Activated naive CD8-positive, alpha-beta T cell treated with anti-CD3 and anti-CD28 coated beads, Interleukin-2, amount 10 ng/mL, durations not matched to agents 7 days and 5 days (primary cell): ENCODE data around the gene CCDC192. TPM values are rescaled to one million over a fixed set of nuclear protein-coding genes. Genes with fewer than 3 reads are reported as not detected.
"Not testable (repeated sequence)": the region's sequence is repeated elsewhere in the genome, so short reads cannot be mapped to it uniquely, and the experiment has no call there.

Experiments used
- ATAC-seq: fragments of 150-1000 bp; cut with Tn5 transposase; one replicate; pipeline ENCODE4 v1.10.0; 2021; ENCODE audit warnings: low read depth, moderate library complexity
- POLR2A ChIA-PET: fragments of 350-600 bp; sonication (Branson Sonifier 250); formaldehyde crosslinking; loops from one replicate; lab custom pipeline; 2021; ENCODE audit warnings: antibody characterized with exemption; lab: Charles Lee
- DNase-seq: peaks from one replicate; pipeline ENCODE4 v3.0.0; 2021
- H3K27ac Mint-ChIP-seq: one replicate; pipeline ENCODE4 v1.8.0; 2022; ENCODE audit warnings: mild to moderate bottlenecking, mixed read lengths
- H3K27me3 Mint-ChIP-seq: one replicate; pipeline ENCODE4 v1.8.0; 2022; ENCODE audit warnings: mild to moderate bottlenecking, moderate library complexity, mixed read lengths
- H3K36me3 Mint-ChIP-seq: one replicate; pipeline ENCODE4 v1.8.0; 2021; ENCODE audit warnings: mild to moderate bottlenecking, mixed read lengths
- H3K4me1 Mint-ChIP-seq: one replicate; pipeline ENCODE4 v1.8.0; 2021; ENCODE audit warnings: mixed read lengths
- H3K4me3 Mint-ChIP-seq: one replicate; pipeline ENCODE4 v1.8.0; 2022; ENCODE audit warnings: mild to moderate bottlenecking, moderate library complexity, mixed read lengths
- H3K9me3 Mint-ChIP-seq: one replicate; pipeline ENCODE4 v1.8.0; 2021; ENCODE audit warnings: mixed read lengths
- total RNA-seq, 2 experiments: library from RNA; stranded (reverse); gene quantifications; one replicate each; pipeline ENCODE4 v1.2.3, GENCODE V29; 2021

The CCDC192 gene
- total RNA-seq, 2 experiments from 2014 or later = not detected

DNA sequence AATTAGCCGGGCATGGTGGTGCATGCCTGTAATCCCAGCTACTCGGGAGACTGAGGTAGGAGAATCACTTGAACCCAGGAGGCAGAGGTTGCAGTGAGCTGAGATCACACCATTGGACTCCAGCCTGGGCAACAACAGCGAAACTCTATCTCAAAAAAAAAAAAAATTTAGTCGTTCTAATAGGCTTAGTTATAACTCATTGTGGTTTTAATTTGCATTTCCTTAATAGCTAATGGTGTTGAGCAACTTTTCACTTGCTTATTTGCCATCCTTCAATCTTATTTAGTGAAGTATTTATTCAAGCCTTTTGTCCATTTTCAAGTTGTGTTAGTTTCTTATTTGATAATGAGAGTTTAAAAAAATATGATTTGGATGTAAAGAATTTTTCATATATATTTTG lies 9.9 kb downstream of the CCDC192 start:
- H3K36me3 Mint-ChIP-seq, H3K9me3 Mint-ChIP-seq, H3K27ac Mint-ChIP-seq, DNase-seq, ATAC-seq, H3K4me1 Mint-ChIP-seq, H3K4me3 Mint-ChIP-seq, POLR2A ChIA-PET, H3K27me3 Mint-ChIP-seq: not testable (repeated sequence)

DNA sequence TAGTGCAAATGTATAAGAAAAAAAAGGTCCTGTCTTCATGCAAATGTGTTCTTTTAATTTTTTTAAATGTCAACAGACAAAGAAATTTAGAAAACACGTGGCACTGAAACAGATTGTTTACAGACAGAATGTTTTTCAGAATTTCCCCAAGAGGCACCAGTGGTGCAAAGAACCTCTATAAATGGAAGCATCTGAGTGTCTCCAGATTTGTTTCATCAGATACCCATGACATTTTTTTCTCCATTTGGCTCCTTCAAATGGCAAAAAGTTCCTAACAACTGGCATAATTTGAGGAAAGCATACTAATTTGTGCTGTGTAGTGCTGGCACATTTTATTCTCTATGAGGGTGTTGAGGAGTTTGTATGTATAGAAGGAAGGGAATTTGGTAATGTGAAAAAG lies 15.0 kb downstream of the CCDC192 start:
- Mint-ChIP-seq H3K36me3 (no peaks in the 10 kb centered on the region), H3K27ac (no peak overlapping the region), H3K4me1 (no peaks in the 10 kb centered on the region), H3K4me3 (no peak overlapping the region), H3K27me3 (no peaks in the 10 kb centered on the region), H3K9me3 (peaks cover 4% of the 10 kb centered on the region)
- POLR2A ChIA-PET = no interaction called here
- ATAC-seq (no peak), DNase-seq (no peak)

DNA sequence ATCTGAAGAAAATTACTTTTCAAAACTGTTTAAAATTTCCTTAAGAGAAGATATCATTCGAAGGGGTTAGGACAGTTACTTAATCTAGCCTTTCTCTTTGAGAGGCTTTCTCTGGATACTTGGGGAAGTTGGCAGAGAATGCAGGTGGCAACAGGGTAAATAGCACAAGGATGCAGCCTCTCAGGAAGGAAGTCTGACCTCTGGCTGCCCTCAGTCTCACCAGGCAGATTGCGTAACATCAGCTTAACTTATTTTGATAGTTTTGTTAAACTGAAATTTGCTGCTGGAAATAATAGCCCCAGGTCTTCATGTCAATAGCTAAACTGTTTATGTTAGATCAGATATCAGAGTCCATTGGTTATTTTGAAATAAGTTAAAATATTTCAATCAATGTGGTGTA lies 20.4 kb downstream of the CCDC192 start:
- DNase-seq (no peak), ATAC-seq (no peak)
- no peak overlapping the region for H3K4me3 Mint-ChIP-seq
- H3K4me1 Mint-ChIP-seq = no peaks in the 10 kb centered on the region
- no peak overlapping the region for H3K27ac Mint-ChIP-seq
- H3K36me3 Mint-ChIP-seq = no peaks in the 10 kb centered on the region
- H3K27me3 Mint-ChIP-seq = no peaks in the 10 kb centered on the region
- H3K9me3 Mint-ChIP-seq = peaks cover 4% of the 10 kb centered on the region
- POLR2A ChIA-PET = no interaction called here

DNA sequence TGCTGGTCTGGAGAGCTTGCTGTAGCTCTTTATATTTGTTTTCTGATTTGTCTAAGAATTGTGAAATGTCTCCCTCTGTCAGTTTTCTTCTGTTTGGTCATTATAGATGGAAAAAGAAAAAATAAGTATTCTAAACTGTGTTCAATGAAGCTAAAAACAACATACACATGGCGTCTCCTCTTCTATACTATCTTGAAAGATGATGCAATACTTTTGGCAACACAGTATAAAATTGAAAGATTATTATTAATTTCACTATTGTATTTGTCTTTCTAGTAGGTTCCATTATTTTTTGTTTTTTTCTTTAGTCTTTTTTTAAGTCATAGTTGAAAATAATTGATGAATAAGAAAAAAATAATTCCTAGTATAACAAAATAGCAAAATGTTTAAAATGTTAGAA lies 22.5 kb downstream of the CCDC192 start:
- DNase-seq = no peak
- peaks cover 4% of the 10 kb centered on the region for H3K9me3 Mint-ChIP-seq
- no peak overlapping the region for H3K4me3 Mint-ChIP-seq
- no peak for ATAC-seq
- no peak overlapping the region for H3K27ac Mint-ChIP-seq
- H3K36me3 Mint-ChIP-seq = no peaks in the 10 kb centered on the region
- H3K4me1 Mint-ChIP-seq = no peaks in the 10 kb centered on the region
- POLR2A ChIA-PET = no interaction called here
- H3K27me3 Mint-ChIP-seq = peaks cover 5% of the 10 kb centered on the region

DNA sequence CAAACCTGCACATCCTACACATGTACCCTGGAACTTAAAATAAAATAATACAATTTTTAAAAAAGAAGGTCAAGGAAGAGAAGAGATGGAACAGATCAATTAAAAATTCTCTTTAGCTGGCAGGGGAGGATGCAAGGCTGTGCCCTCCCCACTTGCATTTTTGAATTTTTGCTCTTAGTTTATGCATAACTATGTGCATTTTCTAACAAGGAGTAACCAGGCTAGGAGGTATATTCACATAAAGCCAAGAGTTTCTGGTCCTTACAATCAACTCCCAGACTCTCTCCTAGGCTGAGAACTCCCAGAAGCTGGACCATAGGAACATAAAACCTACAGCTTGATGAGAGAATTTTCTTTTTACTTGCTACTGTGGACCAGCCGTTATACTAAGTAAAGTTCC lies 29.8 kb downstream of the CCDC192 start:
- ATAC-seq (no peak), DNase-seq (no peak)
- H3K36me3 Mint-ChIP-seq = no peaks in the 10 kb centered on the region
- H3K27ac Mint-ChIP-seq = no peak overlapping the region
- peaks cover 5% of the 10 kb centered on the region for H3K27me3 Mint-ChIP-seq
- no peaks in the 10 kb centered on the region for H3K4me1 Mint-ChIP-seq
- no peak overlapping the region for H3K4me3 Mint-ChIP-seq
- H3K9me3 Mint-ChIP-seq = peaks cover 3% of the 10 kb centered on the region
- POLR2A ChIA-PET = no interaction called here

DNA sequence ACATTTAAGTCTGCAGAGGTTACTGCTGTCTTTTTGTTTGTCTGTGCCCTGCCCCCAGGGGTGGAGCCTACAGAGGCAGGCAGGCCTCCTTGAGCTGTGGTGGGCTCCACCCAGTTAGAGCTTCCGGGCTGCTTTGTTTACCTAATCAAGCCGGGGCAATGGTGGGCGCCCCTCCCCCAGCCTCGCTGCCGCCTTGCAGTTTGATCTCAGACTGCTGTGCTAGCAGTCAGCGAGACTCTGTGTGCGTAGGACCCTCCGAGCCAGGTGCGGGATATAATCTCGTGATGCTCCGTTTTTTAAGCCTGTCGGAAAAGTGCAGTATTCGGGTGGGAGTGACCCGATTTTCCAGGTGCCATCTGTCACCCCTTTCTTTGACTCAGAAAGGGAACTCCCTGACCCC lies 36.2 kb downstream of the CCDC192 start:
- POLR2A ChIA-PET, H3K27me3 Mint-ChIP-seq, H3K27ac Mint-ChIP-seq, H3K36me3 Mint-ChIP-seq, DNase-seq, H3K4me1 Mint-ChIP-seq, H3K9me3 Mint-ChIP-seq, H3K4me3 Mint-ChIP-seq, ATAC-seq: not testable (repeated sequence)

DNA sequence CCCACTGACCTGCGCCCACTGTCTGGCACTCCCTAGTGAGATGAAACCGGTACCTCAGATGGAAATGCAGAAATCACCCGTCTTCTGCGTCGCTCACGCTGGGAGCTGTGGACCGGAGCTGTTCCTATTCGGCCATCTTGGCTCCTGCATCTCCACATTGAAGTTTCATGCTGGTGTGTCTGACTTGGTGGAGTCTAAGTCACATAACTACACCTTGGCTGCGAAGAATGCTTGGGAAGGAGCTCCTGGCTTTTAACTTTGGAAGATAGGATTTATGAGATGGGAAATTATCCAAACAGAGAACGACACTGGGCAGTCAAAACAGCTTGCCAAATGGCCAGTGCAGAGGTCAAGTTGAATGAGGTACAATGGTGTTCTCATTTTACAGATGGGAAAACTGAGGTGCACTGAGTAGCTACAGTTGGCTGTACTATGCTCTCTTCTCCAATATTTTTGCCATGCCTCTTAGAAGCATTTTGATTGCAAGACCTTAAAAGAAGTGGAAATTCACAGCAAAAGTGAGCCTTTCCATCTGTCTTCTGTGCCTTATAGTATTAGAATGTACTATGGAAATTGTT lies 36.7 kb downstream of the CCDC192 start:
- Mint-ChIP-seq H3K4me3 (no peak overlapping the region), H3K27me3 (no peaks in the 10 kb centered on the region)

DNA sequence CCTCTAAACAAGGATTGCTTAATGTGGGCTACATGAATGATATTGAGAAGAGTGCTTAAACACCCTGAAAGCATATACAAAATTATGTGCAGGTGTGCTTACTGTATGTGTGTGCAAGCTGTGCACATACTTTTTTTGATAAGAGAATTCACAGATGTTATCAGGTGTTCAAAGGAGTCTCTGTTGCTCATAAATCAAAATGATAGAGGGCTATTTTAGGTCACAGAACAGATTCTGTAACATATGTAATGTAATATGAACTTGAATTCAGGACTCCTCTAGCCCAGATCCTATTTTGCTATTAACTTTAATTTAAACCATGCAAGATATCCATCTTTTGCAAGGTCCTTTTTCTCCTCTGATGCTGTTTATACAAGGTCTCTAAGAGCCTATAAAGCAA lies 38.2 kb downstream of the CCDC192 start:
- ATAC-seq (no peak), DNase-seq (no peak)
- Mint-ChIP-seq H3K4me1 (no peaks in the 10 kb centered on the region), H3K4me3 (no peak overlapping the region), H3K27me3 (peaks cover 2% of the 10 kb centered on the region), H3K36me3 (no peaks in the 10 kb centered on the region), H3K27ac (no peak overlapping the region), H3K9me3 (no peaks in the 10 kb centered on the region)
- POLR2A ChIA-PET = no interaction called here

More for the DNA sequence above, 36.7 kb downstream of the CCDC192 start:
- DNase-seq (no peak), ATAC-seq (no peak)
- Mint-ChIP-seq H3K36me3 (no peaks in the 10 kb centered on the region), H3K27ac (no peak overlapping the region), H3K4me1 (no peaks in the 10 kb centered on the region), H3K9me3 (no peaks in the 10 kb centered on the region)
- POLR2A ChIA-PET = no interaction called here

DNA sequence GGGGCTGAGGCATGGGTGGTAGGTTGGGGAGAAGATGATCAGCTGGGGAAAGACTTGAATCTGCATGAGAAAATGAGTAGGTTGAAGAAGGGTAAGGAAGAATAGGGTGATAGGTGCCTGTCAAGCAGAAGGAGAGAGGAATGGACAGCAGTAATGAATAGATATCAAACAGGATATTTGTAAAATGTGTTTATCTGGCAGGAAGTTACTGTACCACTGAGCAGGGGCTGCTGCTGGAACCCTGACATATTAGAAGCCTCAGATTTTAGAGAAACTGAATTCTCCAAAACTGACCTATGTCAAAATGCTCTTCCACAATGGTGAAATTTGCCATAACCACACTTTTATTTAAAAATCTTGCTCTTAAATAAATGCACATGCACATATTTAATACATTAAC lies 41.0 kb downstream of the CCDC192 start:
- H3K4me3 Mint-ChIP-seq = no peak overlapping the region
- no peaks in the 10 kb centered on the region for H3K9me3 Mint-ChIP-seq
- no peak overlapping the region for H3K27ac Mint-ChIP-seq
- ATAC-seq (no peak), DNase-seq (no peak)
- H3K4me1 Mint-ChIP-seq = no peaks in the 10 kb centered on the region
- POLR2A ChIA-PET = no interaction called here
- peaks cover 2% of the 10 kb centered on the region for H3K27me3 Mint-ChIP-seq
- no peaks in the 10 kb centered on the region for H3K36me3 Mint-ChIP-seq

DNA sequence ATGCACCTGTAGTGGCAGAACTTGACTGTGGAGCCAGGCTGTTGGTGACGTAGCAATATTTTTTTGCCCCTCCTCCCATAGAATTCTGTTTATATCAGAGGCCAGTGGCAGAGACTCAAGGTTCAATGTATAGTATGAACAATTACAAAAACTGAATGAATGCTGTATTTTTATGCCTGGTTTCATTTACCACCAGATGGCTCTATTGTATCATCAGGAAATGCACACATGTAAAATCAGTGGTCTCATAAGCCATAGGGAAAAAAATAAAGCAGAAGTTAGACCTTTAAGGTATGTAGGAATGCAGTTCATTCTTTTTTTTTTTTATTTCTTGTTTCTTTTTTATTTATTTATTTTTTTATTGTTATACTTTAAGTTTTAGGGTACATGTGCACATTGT lies 43.6 kb downstream of the CCDC192 start:
- Mint-ChIP-seq H3K4me3 (no peak overlapping the region), H3K4me1 (no peaks in the 10 kb centered on the region), H3K27ac (no peak overlapping the region), H3K9me3 (no peaks in the 10 kb centered on the region), H3K36me3 (no peaks in the 10 kb centered on the region), H3K27me3 (peaks cover 4% of the 10 kb centered on the region)
- no peak for DNase-seq
- POLR2A ChIA-PET = no interaction called here
- ATAC-seq = no peak

DNA sequence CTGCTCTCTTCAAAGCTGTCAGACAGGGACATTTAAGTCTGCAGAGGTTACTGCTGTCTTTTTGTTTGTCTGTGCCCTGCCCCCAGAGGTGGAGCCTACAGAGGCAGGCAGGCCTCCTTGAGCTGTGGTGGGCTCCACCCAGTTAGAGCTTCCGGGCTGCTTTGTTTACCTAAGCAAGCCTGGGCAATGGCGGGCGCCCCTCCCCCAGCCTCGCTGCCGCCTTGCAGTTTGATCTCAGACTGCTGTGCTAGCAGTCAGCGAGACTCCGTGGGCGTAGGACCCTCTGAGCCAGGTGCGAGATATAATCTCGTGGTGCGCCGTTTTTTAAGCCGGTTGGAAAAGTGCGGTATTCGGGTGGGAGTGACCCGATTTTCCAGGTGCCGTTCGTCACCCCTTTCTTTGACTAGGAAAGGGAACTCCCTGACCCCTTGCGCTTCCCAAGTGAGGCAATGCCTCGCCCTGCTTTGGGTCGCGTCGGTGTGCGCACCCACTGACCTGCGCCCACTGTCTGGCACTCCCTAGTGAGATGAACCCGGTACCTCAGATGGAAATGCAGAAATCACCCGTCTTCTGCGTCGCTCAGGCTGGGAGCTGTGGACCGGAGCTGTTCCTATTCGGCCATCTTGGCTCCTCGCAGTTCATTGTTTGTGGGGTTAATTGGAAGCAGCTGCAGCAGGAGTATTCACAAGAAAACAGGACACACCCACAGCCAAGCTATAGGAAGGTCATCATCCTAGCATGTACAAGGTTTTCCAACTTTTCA lies 49.5 kb downstream of the CCDC192 start:
- DNase-seq, H3K4me1 Mint-ChIP-seq, POLR2A ChIA-PET, ATAC-seq, H3K4me3 Mint-ChIP-seq, H3K27ac Mint-ChIP-seq, H3K27me3 Mint-ChIP-seq, H3K9me3 Mint-ChIP-seq, H3K36me3 Mint-ChIP-seq: not testable (repeated sequence)

DNA sequence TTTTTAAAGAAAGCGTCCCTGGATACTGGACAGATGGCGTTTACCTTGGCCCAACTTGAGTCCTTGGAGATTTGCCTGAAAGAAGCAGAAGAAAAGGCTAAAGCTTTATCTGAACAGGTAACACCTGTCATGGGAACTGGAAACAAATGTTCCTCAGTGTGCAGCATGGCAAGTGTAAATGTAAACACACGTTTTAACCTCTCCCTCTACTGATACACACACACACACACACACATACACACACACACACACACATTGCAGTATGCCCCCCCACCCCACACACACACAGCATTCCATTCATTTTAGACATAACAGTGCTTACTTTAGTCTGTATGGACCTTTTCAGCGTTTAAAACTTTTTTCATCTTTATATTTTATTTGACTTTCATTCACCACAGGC lies 51.1 kb downstream of the CCDC192 start:
- ATAC-seq (no peak), DNase-seq (no peak)
- no peaks in the 10 kb centered on the region for H3K36me3 Mint-ChIP-seq
- no peak overlapping the region for H3K27ac Mint-ChIP-seq
- no peak overlapping the region for H3K4me3 Mint-ChIP-seq
- POLR2A ChIA-PET = no interaction called here
- H3K27me3 Mint-ChIP-seq = peaks cover 2% of the 10 kb centered on the region
- H3K9me3 Mint-ChIP-seq = no peaks in the 10 kb centered on the region
- H3K4me1 Mint-ChIP-seq = no peaks in the 10 kb centered on the region

DNA sequence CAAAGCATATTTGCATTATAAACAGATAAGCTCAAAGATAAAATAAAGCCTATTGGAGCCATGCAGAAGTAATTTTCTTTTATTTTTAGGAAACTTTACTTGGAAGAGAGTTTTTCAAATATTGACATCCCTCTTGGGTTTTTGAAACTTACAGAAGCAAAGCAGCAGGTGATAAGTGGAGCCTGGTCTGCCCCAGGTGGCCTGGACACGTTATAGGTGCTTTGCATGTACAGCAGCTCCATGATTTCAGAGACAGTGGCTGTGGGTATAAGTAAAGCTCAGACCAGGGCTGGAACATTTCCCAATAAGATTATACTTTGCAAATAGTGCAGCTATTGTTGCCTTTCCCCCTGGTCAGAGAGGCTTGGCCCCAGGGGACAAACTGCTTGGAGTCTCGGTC lies 51.5 kb downstream of the CCDC192 start:
- Mint-ChIP-seq H3K27ac (no peak overlapping the region), H3K27me3 (peaks cover 2% of the 10 kb centered on the region), H3K9me3 (no peaks in the 10 kb centered on the region), H3K4me1 (no peaks in the 10 kb centered on the region), H3K4me3 (no peak overlapping the region), H3K36me3 (no peaks in the 10 kb centered on the region)
- DNase-seq = no peak
- no peak for ATAC-seq
- POLR2A ChIA-PET = no interaction called here

DNA sequence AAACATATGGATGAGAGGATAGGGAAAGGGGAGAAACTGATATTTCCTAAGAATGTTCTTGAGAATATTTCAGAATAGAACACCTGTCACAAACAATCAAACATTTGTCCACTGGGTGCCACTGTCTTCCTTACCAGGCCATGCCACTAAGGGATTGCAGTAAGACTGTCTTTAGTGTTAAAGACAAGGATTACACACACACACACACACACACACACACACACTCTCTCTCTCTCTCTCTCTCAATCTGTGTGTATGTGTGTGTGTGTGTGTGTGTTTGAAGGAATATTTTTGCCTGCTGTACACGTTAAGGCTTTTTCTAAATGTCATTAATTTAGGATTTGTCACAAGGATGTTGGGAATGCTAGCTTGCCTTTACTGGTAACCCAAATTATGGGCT lies 54.4 kb downstream of the CCDC192 start:
- DNase-seq (no peak), ATAC-seq (no peak)
- Mint-ChIP-seq H3K27me3 (no peaks in the 10 kb centered on the region), H3K4me3 (no peak overlapping the region), H3K36me3 (no peaks in the 10 kb centered on the region), H3K4me1 (no peaks in the 10 kb centered on the region), H3K27ac (no peak overlapping the region), H3K9me3 (no peaks in the 10 kb centered on the region)
- POLR2A ChIA-PET = no interaction called here
